GM18505 (cell line): ENCODE measurements around the gene TES.

Experiments
- ATAC-seq: cut with Tn5 transposase; IDR thresholded peaks from one replicate; pipeline ENCODE4 v1.9.1; 2021; ENCODE audit not compliant: unreplicated experiment
- POLR2A ChIP-seq: IDR thresholded peaks from 4 replicates; pipeline ENCODE4 v1.6.1; 2011; ENCODE audit warnings: borderline replicate concordance; ENCODE audit not compliant: insufficient read depth, insufficient read length; ENCODE audit errors: extremely low read depth

The TES gene

DNA sequence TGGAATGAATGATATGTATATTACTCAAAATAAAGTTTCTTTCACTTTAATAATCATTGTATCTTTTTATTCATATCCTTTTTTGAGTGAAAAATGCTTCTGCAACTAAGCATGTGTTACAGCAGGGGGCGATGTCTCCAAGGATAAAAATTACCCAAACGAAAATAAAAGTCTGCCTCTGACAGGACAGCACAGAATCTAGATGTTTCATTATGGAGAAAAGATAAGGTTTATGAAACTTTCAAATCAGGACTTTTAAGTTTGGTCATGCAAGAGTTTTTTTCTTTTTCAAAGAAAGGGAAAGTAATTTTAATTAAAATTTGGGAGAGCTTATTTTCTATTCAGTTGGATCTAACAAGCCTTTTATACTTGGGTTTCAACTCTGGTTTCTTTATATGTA, 48.4 kb downstream of the TES start:
- no peak for TF ChIP-seq POLR2A
- no peak for ATAC-seq

DNA sequence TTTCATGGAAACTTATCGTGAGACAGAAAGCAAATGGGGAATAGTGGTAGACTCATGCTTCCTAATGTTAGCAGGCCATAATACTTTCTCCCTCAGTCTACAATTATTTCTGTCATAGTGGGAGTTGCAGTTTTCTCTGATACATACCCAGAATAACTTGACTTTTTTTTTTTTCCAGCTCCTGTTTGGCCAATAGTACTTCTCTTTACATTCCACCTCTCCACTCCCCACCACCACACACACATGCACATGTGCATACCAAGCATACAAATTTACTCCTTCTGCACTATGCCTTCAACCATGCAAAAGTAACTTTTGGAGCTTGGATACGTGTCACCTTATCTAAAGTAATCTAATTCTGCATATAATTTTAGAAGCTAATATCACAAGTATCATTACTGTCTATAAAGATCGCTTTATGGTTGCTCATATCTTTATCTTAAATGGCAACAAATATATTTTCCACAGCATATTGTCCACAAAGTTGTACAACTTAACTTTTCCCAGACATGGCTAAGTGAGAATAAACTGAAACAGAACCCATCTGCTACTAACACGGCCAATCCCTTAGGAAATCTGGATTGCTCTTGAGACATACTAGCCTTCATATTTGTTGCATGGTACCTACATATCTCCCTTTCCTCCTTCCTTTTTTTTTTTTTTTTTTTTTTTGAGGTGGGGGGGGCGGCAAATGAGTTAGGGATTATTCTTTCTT, 49.0 kb downstream of the TES start:
- ATAC-seq = no peak
- TF ChIP-seq POLR2A = no peak

DNA sequence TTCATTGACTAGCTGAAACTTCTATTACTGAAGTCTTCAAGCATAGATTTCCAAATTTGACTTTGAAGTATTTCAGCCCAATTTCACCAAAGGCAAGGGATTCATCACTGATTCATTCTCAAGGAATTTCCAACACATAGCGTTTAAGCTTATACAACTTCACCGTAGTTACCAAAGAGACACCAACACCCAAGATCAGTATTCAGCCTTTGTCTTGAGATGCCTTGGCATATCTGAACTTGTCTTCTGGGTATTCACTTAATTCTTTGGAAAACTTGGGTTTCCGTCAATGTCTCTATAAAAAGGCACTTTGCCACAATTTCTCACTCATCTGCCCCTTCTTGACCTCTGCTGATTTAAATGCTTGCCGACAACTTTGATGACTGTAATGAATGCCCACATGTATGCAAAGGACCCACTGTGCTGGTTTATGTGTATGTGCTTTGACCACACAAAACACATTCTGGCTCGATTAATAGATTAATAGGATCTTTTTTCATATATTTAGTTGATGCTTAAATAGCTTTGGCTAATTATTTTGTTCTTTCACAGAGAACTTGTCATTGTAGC, 49.6 kb downstream of the TES start:
- TF ChIP-seq POLR2A = no peak
- ATAC-seq = no peak

GRCh38 chr7:116261904-116262303, 51.6 kb downstream of the TES start:
- TF ChIP-seq POLR2A = no peak
- ATAC-seq = no peak

GRCh38 chr7:116265881-116266280, 55.5 kb downstream of the TES start:
- TF ChIP-seq POLR2A = no peak
- ATAC-seq = no peak

- no peak for ATAC-seq
- no peak for TF ChIP-seq POLR2A
Observed at GRCh38 chr7:116269466-116269865, 59.1 kb downstream of the TES start.

GRCh38 chr7:116271161-116271913, 61.0 kb downstream of the TES start:
- ATAC-seq = no peak
- TF ChIP-seq POLR2A = no peak

GRCh38 chr7:116271963-116272886, 61.9 kb downstream of the TES start:
- no peak for TF ChIP-seq POLR2A
- peak; percentile 74 for ATAC-seq

GRCh38 chr7:116273283-116273917, 63.1 kb downstream of the TES start:
- TF ChIP-seq POLR2A = no peak
- ATAC-seq = no peak

GRCh38 chr7:116273918-116274301, 63.6 kb downstream of the TES start:
- no peak for ATAC-seq
- no peak for TF ChIP-seq POLR2A

GRCh38 chr7:116277070-116277469, 66.7 kb downstream of the TES start:
- ATAC-seq = no peak
- no peak for TF ChIP-seq POLR2A

DNA sequence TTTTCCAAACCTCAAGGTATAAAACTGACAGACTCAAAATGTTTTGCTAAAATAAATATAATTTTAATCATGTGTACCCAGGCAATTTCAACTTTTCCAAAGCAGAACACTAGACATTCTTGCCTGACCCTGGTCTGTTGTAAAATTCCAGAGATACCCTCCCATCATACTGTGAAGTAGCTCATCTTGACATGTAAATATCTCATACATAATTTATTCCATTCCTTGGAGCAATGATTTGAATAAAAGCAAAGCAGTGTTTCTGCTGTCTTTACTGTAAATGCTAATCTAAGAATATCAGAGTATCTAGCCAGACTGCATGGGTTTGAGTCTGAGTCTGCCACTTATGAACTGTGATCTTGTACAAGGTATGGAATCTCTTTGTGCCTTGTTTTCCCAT, 68.9 kb downstream of the TES start:
- TF ChIP-seq POLR2A = no peak
- no peak for ATAC-seq

GRCh38 chr7:116280803-116281202, 70.5 kb downstream of the TES start:
- no peak for TF ChIP-seq POLR2A

More at GRCh38 chr7:116280803-116281202, 70.5 kb downstream of the TES start:
- no peak for ATAC-seq
